SK-N-SH treated with all-trans-retinoic acid at 6 μM for 48 hours (cell line): Measurements from ENCODE around the gene MORC3.
A peak's percentile ranks its signal among the peaks of the same experiment; 100 is the strongest.

ENCODE experiments used
- ATAC-seq: fragments of 200-7000 bp; cut with Tn5 transposase; 3 replicates; pipeline ENCODE4 v1.9.1; 2020; ENCODE audit warnings: mild to moderate bottlenecking, moderate library complexity
- BACH2 ChIP-seq: fragments of 250-450 bp; sonication (Bioruptor Pico); IDR thresholded peaks from 2 replicates; pipeline ENCODE4 v1.9.0; 2021; ENCODE audit warnings: mild to moderate bottlenecking, borderline replicate concordance
- CSDC2 ChIP-seq: fragments of 250-450 bp; sonication (Bioruptor Pico); IDR thresholded peaks from 2 replicates; pipeline ENCODE4 v1.5.0; 2020; ENCODE audit warnings: mild to moderate bottlenecking, moderate library complexity
- ESRRG ChIP-seq: fragments of 250-450 bp; sonication (Bioruptor Pico); IDR thresholded peaks from 2 replicates; pipeline ENCODE4 v1.6.1; 2021; ENCODE audit warnings: mild to moderate bottlenecking
- GLIS3 ChIP-seq: fragments of 250-450 bp; sonication (Bioruptor Pico); IDR thresholded peaks from 2 replicates; pipeline ENCODE4 v1.5.0; 2020; ENCODE audit warnings: mild to moderate bottlenecking, moderate library complexity
- ISL1 ChIP-seq: fragments of 250-450 bp; sonication (Bioruptor Pico); IDR thresholded peaks from 2 replicates; pipeline ENCODE4 v2.1.2; 2022; ENCODE audit warnings: mild to moderate bottlenecking, moderate library complexity
- PPARA ChIP-seq: fragments of 250-450 bp; sonication (Bioruptor Pico); IDR thresholded peaks from 2 replicates; pipeline ENCODE4 v1.5.0; 2020; ENCODE audit warnings: mild to moderate bottlenecking, borderline replicate concordance
- RARB ChIP-seq: fragments of 250-450 bp; sonication (Bioruptor Pico); IDR thresholded peaks from 2 replicates; pipeline ENCODE4 v1.8.0; 2021; ENCODE audit warnings: mild to moderate bottlenecking, moderate library complexity
- TCF4 ChIP-seq: fragments of 250-450 bp; sonication (Bioruptor Pico); IDR thresholded peaks from 2 replicates; pipeline ENCODE4 v1.8.0; 2021; ENCODE audit warnings: mild to moderate bottlenecking, moderate library complexity, borderline replicate concordance
- TOX ChIP-seq: fragments of 250-450 bp; sonication (Bioruptor Pico); IDR thresholded peaks from 2 replicates; pipeline ENCODE4 v1.8.0; 2021; ENCODE audit warnings: mild to moderate bottlenecking, moderate library complexity, borderline replicate concordance
- ZC3H10 ChIP-seq: fragments of 250-450 bp; sonication (Bioruptor Pico); IDR thresholded peaks from 2 replicates; pipeline ENCODE4 v1.5.1; 2021; ENCODE audit warnings: mild to moderate bottlenecking, moderate library complexity
- ZFP3 ChIP-seq: fragments of 250-450 bp; sonication (Bioruptor Pico); IDR thresholded peaks from 2 replicates; pipeline ENCODE4 v1.5.0; 2020; ENCODE audit warnings: mild to moderate bottlenecking, moderate library complexity
- ZNF565 ChIP-seq: fragments of 450-650 bp; formaldehyde crosslinking; conservative IDR thresholded peaks from 2 replicates; pipeline ENCODE4 v1.5.0; 2020; ENCODE audit warnings: low read depth, mild to moderate bottlenecking, moderate library complexity
- ZNF70 ChIP-seq: fragments of 450-650 bp; formaldehyde crosslinking; IDR thresholded peaks from 2 replicates; pipeline ENCODE4 v1.5.0; 2020; ENCODE audit warnings: mild to moderate bottlenecking, moderate library complexity
- ZNF8 ChIP-seq: fragments of 450-650 bp; formaldehyde crosslinking; IDR thresholded peaks from 2 replicates; pipeline ENCODE4 v1.5.0; 2020; ENCODE audit warnings: mild to moderate bottlenecking, moderate library complexity
- TF ChIP-seq, protein P1 (sequence below): fragments of 250-450 bp; sonication (Bioruptor Pico); IDR thresholded peaks from 2 replicates; pipeline ENCODE4 v1.5.1; 2020; ENCODE audit warnings: low read depth, mild to moderate bottlenecking, moderate library complexity
- TF ChIP-seq, protein P2 (sequence below): fragments of 250-450 bp; sonication (Bioruptor Pico); IDR thresholded peaks from 2 replicates; pipeline ENCODE4 v1.8.0; 2021; ENCODE audit warnings: low read depth, mild to moderate bottlenecking, moderate library complexity, borderline replicate concordance
- TF ChIP-seq, protein P3 (sequence below): fragments of 250-450 bp; sonication (Bioruptor Pico); IDR thresholded peaks from 2 replicates; pipeline ENCODE4 v1.5.1; 2021; ENCODE audit warnings: mild to moderate bottlenecking, moderate library complexity

MORC3 gene

DNA sequence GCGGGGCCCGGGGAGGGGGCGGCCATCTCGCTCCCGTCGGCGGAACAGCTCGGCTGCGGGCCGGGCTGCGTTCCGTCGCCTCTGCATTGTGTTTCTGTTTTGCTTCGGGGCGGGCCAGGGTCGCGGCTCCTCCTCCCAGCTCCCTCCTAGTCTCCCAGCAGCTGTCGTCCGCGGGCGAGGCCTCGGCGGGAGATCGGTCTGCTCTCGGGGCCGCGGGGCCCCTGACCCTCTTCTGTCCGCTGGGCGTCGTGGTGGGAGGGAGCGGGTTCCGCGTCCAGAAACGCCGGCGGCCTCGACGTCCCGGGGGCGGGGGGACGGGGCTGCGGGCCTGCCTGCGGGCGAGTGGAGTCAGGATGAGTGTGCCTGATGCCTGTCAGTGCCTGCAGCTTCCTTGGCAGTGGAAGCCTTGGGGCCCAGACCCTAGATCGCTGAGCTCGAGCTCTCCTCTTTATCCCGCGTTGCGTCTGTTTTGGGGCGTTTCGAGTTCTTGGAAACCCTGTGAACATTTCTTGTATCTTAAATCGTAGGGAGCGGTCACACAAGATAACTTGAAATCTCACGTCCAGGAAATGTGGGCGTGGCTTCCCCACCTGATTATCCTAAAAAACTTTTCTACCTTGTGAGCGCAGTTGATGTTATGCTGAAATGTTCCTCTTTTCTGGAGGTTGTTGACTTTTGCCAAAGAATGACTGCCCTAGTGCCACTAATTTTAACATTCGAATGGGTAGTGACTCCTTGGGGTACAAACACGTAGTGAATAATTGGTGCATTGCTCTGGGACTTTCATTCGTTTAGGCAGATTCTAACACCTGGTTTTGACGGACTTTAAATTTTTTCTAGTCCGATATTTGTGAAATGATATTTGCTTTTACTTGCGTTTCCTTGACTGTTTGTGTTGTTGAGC lies 676 bp downstream of the MORC3 start:
- TF ChIP-seq ZC3H10 = no peak
- TF ChIP-seq BACH2 = no peak
- no peak for TF ChIP-seq PPARA
- TF ChIP-seq, protein P1, sequence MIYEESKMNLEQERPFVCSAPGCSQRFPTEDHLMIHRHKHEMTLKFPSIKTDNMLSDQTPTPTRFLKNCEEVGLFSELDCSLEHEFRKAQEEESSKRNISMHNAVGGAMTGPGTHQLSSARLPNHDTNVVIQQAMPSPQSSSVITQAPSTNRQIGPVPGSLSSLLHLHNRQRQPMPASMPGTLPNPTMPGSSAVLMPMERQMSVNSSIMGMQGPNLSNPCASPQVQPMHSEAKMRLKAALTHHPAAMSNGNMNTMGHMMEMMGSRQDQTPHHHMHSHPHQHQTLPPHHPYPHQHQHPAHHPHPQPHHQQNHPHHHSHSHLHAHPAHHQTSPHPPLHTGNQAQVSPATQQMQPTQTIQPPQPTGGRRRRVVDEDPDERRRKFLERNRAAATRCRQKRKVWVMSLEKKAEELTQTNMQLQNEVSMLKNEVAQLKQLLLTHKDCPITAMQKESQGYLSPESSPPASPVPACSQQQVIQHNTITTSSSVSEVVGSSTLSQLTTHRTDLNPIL (CRISPR knock-in tag) = no peak
- TF ChIP-seq TCF4 (CRISPR knock-in tag) = no peak
- TF ChIP-seq ISL1 (CRISPR knock-in tag) = no peak
- TF ChIP-seq ZFP3 (CRISPR knock-in tag) = no peak
- peak; percentile 67 for ATAC-seq

DNA sequence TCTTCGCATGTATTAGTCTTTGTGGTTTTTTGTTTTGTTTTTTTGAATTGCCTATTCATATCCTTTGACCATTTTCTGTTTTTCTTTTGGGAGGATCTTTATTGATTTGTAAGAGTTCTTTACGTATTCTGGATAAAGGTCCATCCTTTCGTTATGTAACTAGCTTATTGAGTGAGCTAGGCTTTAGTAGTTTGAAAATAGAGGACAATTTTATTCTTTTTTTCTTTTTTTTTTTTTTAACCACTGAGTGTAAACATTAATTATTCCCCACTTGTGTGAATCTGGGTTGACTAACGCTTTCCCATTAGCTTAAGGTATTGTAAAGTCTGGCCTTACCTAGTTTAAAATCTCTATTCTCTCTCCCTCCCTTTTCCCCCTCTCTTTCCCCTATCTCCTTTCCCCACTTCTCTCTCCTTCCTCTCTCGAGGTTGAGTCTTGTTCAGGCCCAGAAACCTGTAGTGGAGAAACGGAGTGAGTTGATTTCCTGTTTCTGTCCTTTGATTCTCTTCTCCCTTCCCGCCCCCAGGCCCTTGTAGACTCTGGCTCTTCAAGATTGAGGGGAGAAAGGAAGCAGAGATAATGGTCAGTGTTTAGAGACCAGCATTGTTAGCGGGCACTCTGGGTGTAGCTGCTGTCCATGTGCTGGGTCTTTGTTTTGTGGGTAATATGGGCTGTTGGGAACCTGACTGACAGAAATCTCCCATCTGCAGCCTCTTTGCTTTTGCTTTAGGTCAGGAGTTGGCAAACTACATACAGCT lies 1.5 kb downstream of the MORC3 start:
- TF ChIP-seq, protein P2, sequence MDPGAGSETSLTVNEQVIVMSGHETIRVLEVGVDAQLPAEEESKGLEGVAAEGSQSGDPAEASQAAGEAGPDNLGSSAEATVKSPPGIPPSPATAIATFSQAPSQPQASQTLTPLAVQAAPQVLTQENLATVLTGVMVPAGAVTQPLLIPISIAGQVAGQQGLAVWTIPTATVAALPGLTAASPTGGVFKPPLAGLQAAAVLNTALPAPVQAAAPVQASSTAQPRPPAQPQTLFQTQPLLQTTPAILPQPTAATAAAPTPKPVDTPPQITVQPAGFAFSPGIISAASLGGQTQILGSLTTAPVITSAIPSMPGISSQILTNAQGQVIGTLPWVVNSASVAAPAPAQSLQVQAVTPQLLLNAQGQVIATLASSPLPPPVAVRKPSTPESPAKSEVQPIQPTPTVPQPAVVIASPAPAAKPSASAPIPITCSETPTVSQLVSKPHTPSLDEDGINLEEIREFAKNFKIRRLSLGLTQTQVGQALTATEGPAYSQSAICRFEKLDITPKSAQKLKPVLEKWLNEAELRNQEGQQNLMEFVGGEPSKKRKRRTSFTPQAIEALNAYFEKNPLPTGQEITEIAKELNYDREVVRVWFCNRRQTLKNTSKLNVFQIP = no peak
- TF ChIP-seq GLIS3 (CRISPR knock-in tag) = no peak
- no peak for TF ChIP-seq CSDC2
- TF ChIP-seq ZC3H10 = no peak
- TF ChIP-seq ZNF8 (CRISPR knock-in tag) = no peak
- no peak for TF ChIP-seq RARB (CRISPR knock-in tag)
- ATAC-seq = peak; percentile 4; the same call in 2 of the 3 replicates

DNA sequence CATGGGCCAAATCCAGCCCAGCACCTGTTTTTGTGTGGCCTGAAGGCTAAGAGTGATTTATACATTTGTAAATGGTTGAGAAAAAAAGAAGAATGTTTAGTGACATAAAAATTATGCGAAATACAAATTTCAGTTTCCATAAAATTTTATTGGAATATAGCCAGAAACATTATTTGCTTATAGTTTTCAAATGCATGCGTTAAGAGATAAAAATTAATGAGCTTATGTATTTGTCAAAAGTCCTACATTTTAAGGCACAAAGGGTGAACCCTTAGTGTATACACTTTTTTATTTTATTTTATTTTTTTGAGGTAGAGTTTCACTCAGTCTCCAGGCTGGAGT lies 2.1 kb downstream of the MORC3 start:
- ATAC-seq = no peak
- TF ChIP-seq ZFP3 (CRISPR knock-in tag) (no peak), CSDC2 (no peak), ISL1 (CRISPR knock-in tag) (no peak), ZNF8 (CRISPR knock-in tag) (no peak), BACH2 (no peak)

DNA sequence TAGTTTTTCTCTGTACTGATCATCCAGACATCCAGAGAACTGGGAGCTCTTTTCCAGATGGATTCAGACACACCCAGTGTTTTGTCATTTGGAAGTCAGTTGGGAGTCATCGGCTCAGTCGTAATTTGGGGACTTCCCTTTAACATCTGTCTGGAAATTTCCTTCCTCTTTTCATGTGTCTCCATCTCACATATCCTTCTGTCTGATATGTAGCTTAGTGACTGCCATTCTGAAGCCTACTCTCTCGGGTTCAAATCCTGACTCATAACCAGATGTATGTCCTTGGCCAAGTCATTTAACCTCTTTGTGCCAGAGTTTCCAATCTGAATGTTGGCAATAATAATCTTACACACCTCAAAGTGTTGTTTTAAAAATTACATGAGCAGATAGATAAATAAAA lies 3.0 kb downstream of the MORC3 start:
- no peak for TF ChIP-seq ZNF565 (CRISPR knock-in tag)
- no peak for TF ChIP-seq PPARA
- TF ChIP-seq, protein P1 (CRISPR knock-in tag) = no peak
- no peak for TF ChIP-seq ESRRG
- TF ChIP-seq, protein P3, sequence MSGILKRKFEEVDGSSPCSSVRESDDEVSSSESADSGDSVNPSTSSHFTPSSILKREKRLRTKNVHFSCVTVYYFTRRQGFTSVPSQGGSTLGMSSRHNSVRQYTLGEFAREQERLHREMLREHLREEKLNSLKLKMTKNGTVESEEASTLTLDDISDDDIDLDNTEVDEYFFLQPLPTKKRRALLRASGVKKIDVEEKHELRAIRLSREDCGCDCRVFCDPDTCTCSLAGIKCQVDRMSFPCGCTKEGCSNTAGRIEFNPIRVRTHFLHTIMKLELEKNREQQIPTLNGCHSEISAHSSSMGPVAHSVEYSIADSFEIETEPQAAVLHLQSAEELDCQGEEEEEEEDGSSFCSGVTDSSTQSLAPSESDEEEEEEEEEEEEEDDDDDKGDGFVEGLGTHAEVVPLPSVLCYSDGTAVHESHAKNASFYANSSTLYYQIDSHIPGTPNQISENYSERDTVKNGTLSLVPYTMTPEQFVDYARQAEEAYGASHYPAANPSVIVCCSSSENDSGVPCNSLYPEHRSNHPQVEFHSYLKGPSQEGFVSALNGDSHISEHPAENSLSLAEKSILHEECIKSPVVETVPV = no peak
- no peak for TF ChIP-seq CSDC2
- TF ChIP-seq RARB (CRISPR knock-in tag) = no peak
- no peak for TF ChIP-seq BACH2
- no peak for TF ChIP-seq ZFP3 (CRISPR knock-in tag)
- TF ChIP-seq TOX (CRISPR knock-in tag) = no peak
- no peak for TF ChIP-seq ZNF70
- ATAC-seq = no peak

DNA sequence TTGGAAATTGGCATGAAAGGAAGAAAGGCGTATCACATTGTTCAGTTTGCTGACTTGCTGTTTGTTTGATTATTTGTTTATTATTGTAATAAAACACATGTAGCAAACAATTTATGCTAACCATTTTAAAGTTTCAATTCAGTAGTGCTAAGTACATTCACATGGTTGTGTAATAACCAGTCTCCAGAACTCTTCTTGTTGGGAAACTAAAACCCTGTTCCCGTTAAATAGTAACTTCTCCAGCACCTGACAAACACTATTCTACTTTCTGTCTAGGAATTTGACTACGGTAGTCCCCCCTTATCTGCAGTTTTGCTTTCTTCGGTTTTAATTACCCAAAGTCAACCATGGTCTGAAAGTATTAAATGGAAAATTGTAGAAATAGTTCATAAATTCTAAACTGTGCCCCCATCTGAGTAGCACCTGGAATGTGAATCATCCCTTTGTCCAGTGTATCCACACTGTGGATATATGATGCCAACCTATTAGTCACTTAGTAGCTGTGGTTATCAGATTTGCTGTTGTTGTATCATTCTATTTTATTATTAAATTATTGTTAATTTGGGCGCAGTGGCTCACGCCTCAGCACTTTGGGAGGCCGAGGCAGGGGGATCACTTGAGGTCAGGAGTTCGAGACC lies 5.5 kb downstream of the MORC3 start:
- TF ChIP-seq ISL1 (CRISPR knock-in tag) = peak; percentile 31
- TF ChIP-seq ZC3H10 = no peak
- peak; percentile 37; the same call in 1 of the 3 replicates for ATAC-seq

DNA sequence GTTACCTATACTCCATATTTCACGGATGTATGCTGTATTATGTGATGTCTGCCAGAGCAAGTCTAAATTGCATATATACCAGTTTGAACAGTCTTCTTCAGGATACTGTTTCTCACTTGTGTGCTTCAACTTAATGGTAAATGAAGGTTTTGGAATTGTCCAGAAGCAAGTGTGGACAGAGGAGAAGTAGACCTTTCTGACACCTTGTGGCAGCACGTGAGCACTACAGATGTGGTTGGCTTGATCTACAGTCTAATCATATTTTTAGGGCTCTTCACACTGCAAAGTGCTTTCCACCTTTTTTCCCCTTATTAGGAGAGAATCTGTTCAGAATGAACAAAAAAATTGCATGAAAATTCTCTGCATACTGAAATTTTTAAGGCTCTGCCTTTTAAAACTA lies 10.9 kb downstream of the MORC3 start:
- TF ChIP-seq ISL1 (CRISPR knock-in tag) (no peak), ZC3H10 (no peak), TOX (CRISPR knock-in tag) (no peak), ZNF70 (no peak), TCF4 (CRISPR knock-in tag) (no peak)
- TF ChIP-seq, all 23 proteins: peak for 0
- ATAC-seq = peak; percentile 96
